SK-N-SH (cell line): ENCODE data around the gene FOXP1. TPM values are rescaled to one million over a fixed set of nuclear protein-coding genes. Genes with fewer than 3 reads are reported as not detected.

ENCODE experiments used
- CTCF ChIA-PET: fragments of 300-600, 350-600 bp; formaldehyde crosslinking; extraction: SDS; loops from one replicate; lab custom pipeline; 2021; lab: Yijun Ruan, JAX
- POLR2A ChIA-PET: fragments of 350-600 bp; sonication (Branson Sonifier 250); formaldehyde crosslinking; extraction: SDS; loops from one replicate; lab custom pipeline; 2020; ENCODE audit warnings: antibody characterized with exemption, inconsistent platforms; lab: Yijun Ruan, JAX
- DNase-seq: peaks from one replicate; pipeline ENCODE4 v3.0.0; 2012
- H2AFZ ChIP-seq: fragments of 200-600 bp; sonication (generic); 2 replicates; pipeline ENCODE4 v1.8.1; 2016; ENCODE audit warnings: antibody characterized with exemption, mild to moderate bottlenecking, low read depth
- H3F3A ChIP-seq: fragments of 200-600 bp; sonication (generic); replicated peaks from 2 replicates; pipeline ENCODE3; 2016; ENCODE audit warnings: antibody characterized with exemption, mild to moderate bottlenecking; ENCODE audit not compliant: insufficient read depth
- H3K27ac ChIP-seq, 2 experiments: fragments of 200-500 bp in 1 of 2; fragments of 200-600 bp in 1 of 2; sonication (Bioruptor generic) in 1 of 2; sonication (generic), shearing (Covaris generic) in 1 of 2; 2 replicates each; pipeline versions ENCODE4 v1.5.1 to v1.6.1; 2014 to 2016; ENCODE audit warnings: low read depth in 2 of 2, inconsistent platforms in 1 of 2, low read length in 1 of 2, mild to moderate bottlenecking in 1 of 2, mixed read lengths in 1 of 2
- H3K27me3 ChIP-seq: fragments of 200-600 bp; sonication (generic), shearing (Covaris generic); 2 replicates; pipeline ENCODE4 v1.6.1; 2016; ENCODE audit warnings: mixed run types; ENCODE audit not compliant: insufficient read depth
- H3K36me3 ChIP-seq, 2 experiments: fragments of 200-500 bp in 1 of 2; fragments of 200-600 bp in 1 of 2; sonication (Bioruptor generic) in 1 of 2; sonication (generic) in 1 of 2; replicated peaks in 1 of 2; 2 replicates each; pipeline versions ENCODE3 to v1.5.1; 2014 to 2016; ENCODE audit warnings: low read length in 1 of 2, mild to moderate bottlenecking in 1 of 2; ENCODE audit not compliant: insufficient read depth in 2 of 2, control insufficient read depth in 1 of 2
- H3K4me1 ChIP-seq, 2 experiments: fragments of 200-500 bp in 1 of 2; fragments of 200-600 bp in 1 of 2; sonication (Bioruptor generic) in 1 of 2; sonication (generic), shearing (Covaris generic) in 1 of 2; 2 replicates each; pipeline versions ENCODE4 v1.5.1 to v1.6.1; 2014 to 2016; ENCODE audit warnings: low read depth in 1 of 2, low read length in 1 of 2, mixed run types in 1 of 2; ENCODE audit not compliant: insufficient read depth in 2 of 2, control insufficient read depth in 1 of 2
- H3K4me2 ChIP-seq: fragments of 200-600 bp; sonication (generic), shearing (Covaris generic); 2 replicates; pipeline ENCODE4 v1.6.1; 2017; ENCODE audit warnings: mixed run types
- H3K4me3 ChIP-seq, 2 experiments: fragments of 200-500 bp in 1 of 2; fragments of 200-600 bp in 1 of 2; sonication (Bioruptor generic) in 1 of 2; sonication (generic), shearing (Covaris generic) in 1 of 2; 2 replicates each; pipeline versions ENCODE4 v1.5.1 to v1.8.1; 2014 to 2016; ENCODE audit warnings: low read depth in 2 of 2, inconsistent platforms in 1 of 2, low read length in 1 of 2, mild to moderate bottlenecking in 1 of 2, mixed read lengths in 1 of 2, moderate library complexity in 1 of 2
- H3K79me2 ChIP-seq: fragments of 200-600 bp; sonication (generic); 2 replicates; pipeline ENCODE4 v1.8.1; 2017; ENCODE audit warnings: mild to moderate bottlenecking; ENCODE audit not compliant: insufficient read depth
- H3K9ac ChIP-seq: fragments of 200-600 bp; sonication (generic); 2 replicates; pipeline ENCODE4 v1.6.1; 2017; ENCODE audit warnings: mixed run types
- H3K9me2 ChIP-seq: fragments of 200-600 bp; sonication (generic); 2 replicates; pipeline ENCODE4 v1.6.1; 2017; ENCODE audit warnings: mixed run types
- H3K9me3 ChIP-seq: fragments of 200-600 bp; sonication (generic); 2 replicates; pipeline ENCODE4 v1.6.1; 2017; ENCODE audit warnings: mixed run types, mild to moderate bottlenecking, moderate library complexity
- H4K20me1 ChIP-seq: fragments of 200-600 bp; sonication (generic); 2 replicates; pipeline ENCODE4 v1.6.1; 2017; ENCODE audit warnings: mild to moderate bottlenecking, mixed run types; ENCODE audit not compliant: insufficient read depth
- CHD2 ChIP-seq: fragments of 150-350 bp; IDR thresholded peaks from 2 replicates; pipeline ENCODE4 v1.6.1; 2018; ENCODE audit warnings: low read length; ENCODE audit not compliant: partially characterized antibody
- ELF1 ChIP-seq: IDR thresholded peaks from 2 replicates; pipeline ENCODE4 v1.4.0; 2012
- EZH2phosphoT487 ChIP-seq: fragments of 200-600 bp; sonication (generic); IDR thresholded peaks from 2 replicates; pipeline ENCODE4 v1.6.1; 2017; ENCODE audit warnings: low read depth, mixed run types, mild to moderate bottlenecking, antibody characterized with exemption, moderate library complexity, borderline replicate concordance
- FOXJ3 ChIP-seq: sonication (generic); formaldehyde crosslinking; IDR thresholded peaks from 2 replicates; pipeline ENCODE4 v1.5.1; 2020; ENCODE audit warnings: mild to moderate bottlenecking, missing genetic modification reagents
- FOXM1 ChIP-seq: IDR thresholded peaks from 2 replicates; pipeline ENCODE4 v1.4.0; 2012; ENCODE audit warnings: low read depth, mild to moderate bottlenecking
- GATA2 ChIP-seq: sonication (generic); formaldehyde crosslinking; IDR thresholded peaks from 2 replicates; pipeline ENCODE4 v1.5.0; 2020; ENCODE audit warnings: mild to moderate bottlenecking, missing genetic modification reagents
- IRF3 ChIP-seq: fragments of 150-350 bp; IDR thresholded peaks from 2 replicates; pipeline ENCODE4 v1.6.1; 2016; ENCODE audit warnings: mild to moderate bottlenecking, low read depth, low read length
- JUND ChIP-seq: IDR thresholded peaks from 2 replicates; pipeline ENCODE4 v1.4.0; 2012
- MAX ChIP-seq: IDR thresholded peaks from 2 replicates; pipeline ENCODE4 v1.4.0; 2012; ENCODE audit warnings: low read depth
- NFIC ChIP-seq: IDR thresholded peaks from 2 replicates; pipeline ENCODE4 v1.4.0; 2012; ENCODE audit warnings: borderline replicate concordance
- NRF1 ChIP-seq: IDR thresholded peaks from 2 replicates; pipeline ENCODE4 v1.6.1; 2012; ENCODE audit warnings: low read depth, mild to moderate bottlenecking, low read length
- RAD21 ChIP-seq: IDR thresholded peaks from 2 replicates; pipeline ENCODE4 v1.6.1; 2012; ENCODE audit warnings: mild to moderate bottlenecking, low read length
- RCOR1 ChIP-seq: fragments of 150-350 bp; IDR thresholded peaks from 2 replicates; pipeline ENCODE4 v1.6.1; 2017; ENCODE audit warnings: antibody characterized with exemption, low read length
- REST ChIP-seq: IDR thresholded peaks from 2 replicates; pipeline ENCODE4 v1.6.1; 2012; ENCODE audit warnings: mild to moderate bottlenecking, low read depth, low read length, moderate library complexity
- RFX5 ChIP-seq: IDR thresholded peaks from 2 replicates; pipeline ENCODE4 v1.6.1; 2012; ENCODE audit warnings: mild to moderate bottlenecking, improper control_type of control experiment, low read length
- RXRA ChIP-seq: IDR thresholded peaks from 2 replicates; pipeline ENCODE4 v1.4.0; 2012; ENCODE audit warnings: low read depth, mild to moderate bottlenecking, borderline replicate concordance
- SIN3A ChIP-seq: IDR thresholded peaks from 2 replicates; pipeline ENCODE4 v1.6.1; 2012; ENCODE audit warnings: low read depth, mild to moderate bottlenecking, low read length, moderate library complexity, borderline replicate concordance
- USF1 ChIP-seq: IDR thresholded peaks from 2 replicates; pipeline ENCODE4 v1.4.0; 2012; ENCODE audit warnings: low read depth, borderline replicate concordance
- USF2 ChIP-seq: fragments of 150-350 bp; IDR thresholded peaks from 2 replicates; pipeline ENCODE4 v1.6.1; 2017; ENCODE audit warnings: antibody characterized with exemption, low read length, low read depth, borderline replicate concordance
- YY1 ChIP-seq: IDR thresholded peaks from 2 replicates; pipeline ENCODE4 v1.4.0; 2012; ENCODE audit warnings: low read depth, mild to moderate bottlenecking
- ZBTB33 ChIP-seq: IDR thresholded peaks from 2 replicates; pipeline ENCODE4 v1.4.0; 2012; ENCODE audit warnings: low read depth, borderline replicate concordance
- WGBS: methylation state at CpG from one replicate; pipeline ENCODE4 v1.1.6; 2017; ENCODE audit warnings: low lambda C conversion rate; 5-methylcytosine and 5-hydroxymethylcytosine counted together
- polyA plus RNA-seq, 3 experiments: library from polyadenylated mRNA; depleted of rRNA; stranded (reverse); fragments of >200 nt; gene quantifications; 2 replicates each; pipeline ENCODE4 v1.2.3, GENCODE V29; 2012

FOXP1 gene
- polyA plus RNA-seq, 1 of the 3 experiments (the other 2 are of a cell fraction): 8.8 TPM

- 96% methylated on average over 2 of the region's 2 CpGs for WGBS
- CTCF ChIA-PET: no interaction called here
- TF ChIP-seq NFIC (no peak), RCOR1 (no peak), USF2 (no peak), REST (no peak), CHD2 (no peak), RXRA (no peak), MAX (no peak)
Observed at GRCh38 chr3:71392251-71392650, 191.3 kb downstream of the FOXP1 start.

GRCh38 chr3:71391361-71391760, 192.2 kb downstream of the FOXP1 start:
- H3K27me3 ChIP-seq: no peaks in the 10 kb centered on the region
- no peak overlapping the region for H3K27ac ChIP-seq
- H3K4me2 ChIP-seq: no peak overlapping the region
- peaks cover 6% of the 10 kb centered on the region for H3F3A ChIP-seq
- 97% methylated on average over 7 of the region's 7 CpGs for WGBS
- H3K9me2 ChIP-seq: no peaks in the 10 kb centered on the region
- no peaks in the 10 kb centered on the region for H3K36me3 ChIP-seq
- no peak for DNase-seq
- no peaks in the 10 kb centered on the region; a peak in 3 of 4 replicates for H3K4me1 ChIP-seq
- no peak overlapping the region for H3K4me3 ChIP-seq
- H4K20me1 ChIP-seq: no peaks in the 10 kb centered on the region
- no peak overlapping the region for H2AFZ ChIP-seq
- H3K9me3 ChIP-seq: no peaks in the 10 kb centered on the region
- ChIA-PET POLR2A (no interaction called here), CTCF (interaction anchor here (1.0 kb wide), 1 partner anchor 384 kb away, joined by 3 read pairs; no protein-coding TSS in a partner anchor)
- no peak overlapping the region for H3K9ac ChIP-seq
- H3K79me2 ChIP-seq: peaks cover 86% of the 10 kb centered on the region
- TF ChIP-seq YY1 (no peak), ZBTB33 (no peak), GATA2 (CRISPR knock-in tag) (no peak), JUND (no peak), RFX5 (no peak), EZH2phosphoT487 (no peak), IRF3 (no peak), RXRA (no peak), ELF1 (no peak), NRF1 (no peak), RCOR1 (no peak), FOXM1 (no peak), SIN3A (no peak), USF1 (no peak), RAD21 (no peak), FOXJ3 (CRISPR knock-in tag) (no peak)

More at GRCh38 chr3:71392251-71392650, 191.3 kb downstream of the FOXP1 start:
- Histone ChIP-seq H3K9me3 (no peaks in the 10 kb centered on the region), H3K79me2 (peaks cover 82% of the 10 kb centered on the region), H3K9ac (no peak overlapping the region), H3K27ac (no peak overlapping the region), H2AFZ (no peak overlapping the region), H4K20me1 (no peaks in the 10 kb centered on the region), H3K27me3 (no peaks in the 10 kb centered on the region), H3K4me1 (peaks cover 0 to under 1% of the 10 kb centered on the region in 2 experiments; a peak in 3 of 4 replicates), H3K4me2 (no peak overlapping the region), H3K36me3 (no peaks in the 10 kb centered on the region), H3K9me2 (no peaks in the 10 kb centered on the region), H3F3A (peaks cover 6% of the 10 kb centered on the region), H3K4me3 (no peak overlapping the region)
- DNase-seq: no peak
- POLR2A ChIA-PET: no interaction called here
